GM12874 (cell line): ENCODE results near the gene DMD.

Experiments
- TF ChIP-seq, protein P1 (sequence below): IDR thresholded peaks from 2 replicates; pipeline ENCODE4 v1.5.1; 2011; ENCODE audit warnings: low read depth, mild to moderate bottlenecking, control low read depth, low read length, moderate library complexity; ENCODE audit not compliant: insufficient read depth

Gene DMD

DNA sequence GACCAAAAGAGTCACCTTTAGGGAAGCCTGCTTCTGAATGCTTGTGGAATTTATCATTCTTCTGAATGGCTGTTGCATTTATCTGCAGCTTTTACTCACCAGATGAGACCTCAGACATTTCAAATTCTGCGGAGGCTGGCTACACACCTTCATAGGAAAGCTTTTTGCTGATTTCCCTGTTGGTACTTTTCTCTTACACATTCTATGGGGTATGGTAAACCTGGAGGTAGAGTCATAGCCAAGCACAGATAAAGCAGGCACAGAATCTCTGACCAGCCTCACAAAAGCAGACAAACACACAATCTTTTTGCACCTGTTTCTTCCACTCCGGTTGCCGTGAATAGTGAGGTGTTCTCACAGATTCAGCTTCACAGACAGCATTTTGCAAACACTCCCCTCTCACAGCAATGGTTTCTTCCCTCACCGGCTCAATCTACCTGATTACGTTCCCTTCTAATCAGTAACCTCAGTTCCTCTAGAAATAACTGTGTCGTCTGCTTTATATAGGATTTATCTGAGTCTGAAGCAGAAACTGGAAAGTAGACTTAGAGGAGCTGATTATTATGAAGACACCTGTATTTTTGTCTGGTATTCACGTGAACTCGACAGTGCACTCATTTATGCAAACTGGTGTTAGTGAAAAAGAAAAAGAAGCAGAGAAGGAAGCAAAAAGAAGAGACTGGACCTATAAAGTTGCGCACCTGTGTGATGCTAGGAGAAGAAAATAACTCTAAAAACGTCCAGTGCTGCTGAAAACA, 83.1 kb downstream of the DMD start:
- TF ChIP-seq, protein P1, sequence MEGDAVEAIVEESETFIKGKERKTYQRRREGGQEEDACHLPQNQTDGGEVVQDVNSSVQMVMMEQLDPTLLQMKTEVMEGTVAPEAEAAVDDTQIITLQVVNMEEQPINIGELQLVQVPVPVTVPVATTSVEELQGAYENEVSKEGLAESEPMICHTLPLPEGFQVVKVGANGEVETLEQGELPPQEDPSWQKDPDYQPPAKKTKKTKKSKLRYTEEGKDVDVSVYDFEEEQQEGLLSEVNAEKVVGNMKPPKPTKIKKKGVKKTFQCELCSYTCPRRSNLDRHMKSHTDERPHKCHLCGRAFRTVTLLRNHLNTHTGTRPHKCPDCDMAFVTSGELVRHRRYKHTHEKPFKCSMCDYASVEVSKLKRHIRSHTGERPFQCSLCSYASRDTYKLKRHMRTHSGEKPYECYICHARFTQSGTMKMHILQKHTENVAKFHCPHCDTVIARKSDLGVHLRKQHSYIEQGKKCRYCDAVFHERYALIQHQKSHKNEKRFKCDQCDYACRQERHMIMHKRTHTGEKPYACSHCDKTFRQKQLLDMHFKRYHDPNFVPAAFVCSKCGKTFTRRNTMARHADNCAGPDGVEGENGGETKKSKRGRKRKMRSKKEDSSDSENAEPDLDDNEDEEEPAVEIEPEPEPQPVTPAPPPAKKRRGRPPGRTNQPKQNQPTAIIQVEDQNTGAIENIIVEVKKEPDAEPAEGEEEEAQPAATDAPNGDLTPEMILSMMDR: no peak

DNA sequence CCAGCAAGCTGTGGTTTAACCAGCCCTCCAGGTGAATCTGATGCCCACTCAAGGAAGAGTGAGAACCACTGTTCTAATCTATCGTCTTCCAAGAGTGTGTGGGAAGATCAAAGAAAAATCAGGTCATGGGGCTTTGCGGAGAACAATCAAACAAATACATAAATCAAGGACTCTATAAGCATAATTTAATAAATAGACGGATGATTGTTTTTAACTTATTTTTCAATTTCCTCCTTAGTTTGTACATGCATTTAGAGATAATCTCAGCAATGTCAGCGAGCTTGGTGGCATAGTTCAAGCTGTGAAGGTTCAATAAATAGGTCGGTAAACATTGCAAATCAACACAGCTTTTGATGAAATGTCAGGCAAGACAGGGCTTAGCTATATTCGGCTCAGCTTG, 84.9 kb downstream of the DMD start:
- TF ChIP-seq, protein P1: no peak

DNA sequence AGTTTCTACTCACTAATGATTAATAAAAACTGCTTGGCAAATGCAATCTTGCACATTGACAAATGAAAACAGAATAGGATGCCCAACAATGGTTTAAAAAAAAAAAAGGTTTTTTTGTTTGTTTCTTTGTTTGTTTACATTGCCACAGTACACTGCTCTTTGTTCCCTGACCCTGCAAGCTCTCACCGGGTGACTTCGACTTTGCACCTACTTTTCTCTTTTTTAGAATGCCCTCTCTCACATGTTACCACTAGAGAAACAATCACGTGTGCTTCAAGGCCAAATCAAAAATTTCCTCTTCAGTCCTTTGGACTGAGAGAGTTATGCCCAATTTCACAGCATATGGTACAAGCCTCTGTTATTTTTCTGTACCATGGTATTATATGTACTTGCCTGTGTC, 101.5 kb downstream of the DMD start:
- TF ChIP-seq, protein P1: no peak

DNA sequence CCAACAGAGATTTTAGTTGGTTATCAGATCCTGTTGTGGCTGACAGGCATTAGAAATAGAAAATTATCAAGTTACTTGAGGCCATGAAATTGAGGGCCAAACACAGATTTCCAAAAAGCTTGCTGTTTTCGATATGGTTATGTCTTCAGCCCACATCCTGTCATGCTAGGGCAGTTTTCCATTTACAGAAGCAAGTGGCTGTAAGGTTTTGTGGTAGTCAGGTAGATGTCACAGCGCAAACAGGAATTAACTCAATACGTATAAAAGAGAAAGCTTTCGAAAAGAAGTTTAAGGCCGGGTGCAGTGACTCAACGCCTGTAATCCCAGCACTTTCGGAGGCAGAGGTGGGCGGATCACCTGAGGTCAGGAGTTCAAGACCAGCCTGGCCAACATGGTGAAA, 104.6 kb downstream of the DMD start:
- TF ChIP-seq, protein P1: no peak

DNA sequence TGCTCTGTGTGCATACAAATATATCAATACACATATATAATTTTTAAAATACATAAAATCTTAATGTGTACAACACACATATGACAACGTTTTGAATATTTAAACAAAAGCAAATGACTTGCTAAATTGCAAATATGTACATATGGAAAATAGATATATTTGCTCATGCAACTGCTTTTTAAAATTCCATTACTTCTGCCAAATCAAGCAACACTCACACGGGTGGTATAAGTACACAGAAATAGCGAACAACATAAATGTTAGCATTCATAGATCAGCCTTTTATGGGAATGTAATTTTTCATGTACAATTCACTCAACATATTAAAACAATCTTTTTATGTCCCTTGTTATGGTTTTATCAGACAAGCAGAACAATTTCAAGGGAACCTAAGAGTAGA, 116.3 kb downstream of the DMD start:
- TF ChIP-seq, protein P1: no peak

- TF ChIP-seq, protein P1: no peak
These were observed 123.9 kb downstream of the DMD start for GRCh38 chrX:33087411-33087810.

DNA sequence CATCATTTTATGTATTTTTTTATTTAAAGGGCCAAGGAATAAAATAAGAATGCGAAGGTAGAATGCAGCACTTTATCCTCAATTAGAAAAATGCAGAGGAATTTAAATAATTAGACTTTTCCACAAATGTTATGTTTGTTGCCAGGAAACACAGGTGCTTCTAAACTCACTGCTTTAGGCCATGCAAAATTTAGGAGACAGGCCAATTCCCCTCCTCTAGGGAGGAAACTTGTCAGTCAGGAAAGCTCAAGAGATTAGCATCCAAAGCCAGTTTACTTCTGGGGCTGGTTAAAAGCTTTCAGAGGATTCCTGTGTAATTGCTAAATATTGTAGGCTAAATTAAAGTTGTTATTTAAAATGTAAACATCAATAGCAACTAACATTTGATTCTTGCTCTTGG, 124.5 kb downstream of the DMD start:
- TF ChIP-seq, protein P1: no peak
